Endodermal cell (in vitro differentiated cells): ENCODE data around the gene KCNMA1. TPM values are rescaled to one million over a fixed set of nuclear protein-coding genes. Genes with fewer than 3 reads are reported as not detected.

Experiments
- DNase-seq: peaks from one replicate; pipeline ENCODE4 v3.0.0-alpha.2; 2017
- H3K27ac ChIP-seq: 2 replicates; pipeline ENCODE4 v1.5.1; 2013; ENCODE audit warnings: mild to moderate bottlenecking, low read depth, low read length, moderate library complexity
- H3K27me3 ChIP-seq: 2 replicates; pipeline ENCODE4 v1.6.1; 2013; ENCODE audit warnings: mild to moderate bottlenecking, low read length, moderate library complexity; ENCODE audit not compliant: insufficient read depth, control insufficient read depth, poor library complexity, severe bottlenecking
- H3K36me3 ChIP-seq: 2 replicates; pipeline ENCODE4 v1.7.0; 2013; ENCODE audit warnings: mild to moderate bottlenecking, low read length, moderate library complexity; ENCODE audit not compliant: control insufficient read depth, insufficient read depth
- H3K4me1 ChIP-seq: one replicate; pipeline ENCODE4 v1.7.0; 2013; ENCODE audit warnings: low read length; ENCODE audit not compliant: control insufficient read depth, insufficient read depth
- H3K4me3 ChIP-seq: 2 replicates; pipeline ENCODE4 v1.5.1; 2013; ENCODE audit warnings: mild to moderate bottlenecking, low read length, moderate library complexity
- H3K9ac ChIP-seq: 2 replicates; pipeline ENCODE4 v1.6.1; 2013; ENCODE audit warnings: mild to moderate bottlenecking, low read length, moderate library complexity; ENCODE audit not compliant: poor library complexity, severe bottlenecking; ENCODE audit errors: extremely low read depth
- H3K9me3 ChIP-seq: 2 replicates; pipeline ENCODE4 v1.6.1; 2013; ENCODE audit warnings: mild to moderate bottlenecking, low read length, moderate library complexity; ENCODE audit not compliant: control insufficient read depth
- H3K27ac Mint-ChIP-seq: 2 replicates; pipeline ENCODE4 v1.8.0; 2020; ENCODE audit warnings: mixed read lengths
- H3K27me3 Mint-ChIP-seq: 2 replicates; pipeline ENCODE4 v1.8.0; 2021; ENCODE audit warnings: mild to moderate bottlenecking, mixed read lengths; ENCODE audit not compliant: insufficient read depth
- H3K36me3 Mint-ChIP-seq: 2 replicates; pipeline ENCODE4 v1.8.0; 2020; ENCODE audit warnings: low read depth, mixed read lengths
- H3K4me1 Mint-ChIP-seq: 2 replicates; pipeline ENCODE4 v1.8.0; 2020; ENCODE audit warnings: mixed read lengths
- H3K4me3 Mint-ChIP-seq: 2 replicates; pipeline ENCODE4 v1.8.0; 2020; ENCODE audit warnings: mild to moderate bottlenecking, moderate library complexity, mixed read lengths
- H3K9me3 Mint-ChIP-seq: 2 replicates; pipeline ENCODE4 v1.8.0; 2020; ENCODE audit warnings: mild to moderate bottlenecking, mixed read lengths
- CTCF ChIP-seq: fragments of 200-600 bp; sonication (generic); conservative IDR thresholded peaks from 2 replicates; pipeline ENCODE4 v1.5.0; 2021; ENCODE audit warnings: antibody characterized with exemption, mild to moderate bottlenecking
- WGBS, 2 experiments: methylation state at CpG; one replicate each; pipeline versions ENCODE4 v1.1.5 to v1.1.7; 2013; ENCODE audit warnings: missing lambda C conversion rate in 2 of 2, mixed read lengths in 1 of 2; ENCODE audit not compliant: insufficient coverage in 1 of 2, insufficient read length in 1 of 2; 5-methylcytosine and 5-hydroxymethylcytosine counted together
- total RNA-seq, 2 donors: library from RNA; stranded (reverse); fragmentation: NEBNext Ultra II Directional in 1 of 2; extraction: Animal tissue kit (Norgen Biotek cat#: 25700) in 1 of 2; gene quantifications; 2 replicates in 1 of 2; 3 replicates in 1 of 2; pipeline ENCODE4 v1.2.1, GENCODE V29; 2021

Gene KCNMA1
- total RNA-seq, 2 donors from 2014 or later = 0.55 to 1.3 TPM

GRCh38 chr10:77151408-77151807 lies 486.2 kb downstream of the KCNMA1 start:
- Mint-ChIP-seq H3K4me1 (peaks cover 11% of the 10 kb centered on the region), H3K36me3 (no peaks in the 10 kb centered on the region), H3K4me3 (no peak overlapping the region), H3K9me3 (no peaks in the 10 kb centered on the region), H3K27ac (no peak overlapping the region), H3K27me3 (peaks cover 8% of the 10 kb centered on the region)
- 80 to 91% methylated on average over 1 of the region's 1 CpG for WGBS, 2 experiments
- H3K27me3 ChIP-seq = peaks cover 12% of the 10 kb centered on the region
- no peak overlapping the region for H3K27ac ChIP-seq
- no peak for TF ChIP-seq CTCF
- no peak overlapping the region for H3K4me3 ChIP-seq
- H3K4me1 ChIP-seq = peaks cover 2% of the 10 kb centered on the region
- no peak overlapping the region for H3K9ac ChIP-seq
- DNase-seq = no peak
- no peaks in the 10 kb centered on the region for H3K36me3 ChIP-seq
- H3K9me3 ChIP-seq = no peaks in the 10 kb centered on the region

GRCh38 chr10:77149706-77150105 lies 487.9 kb downstream of the KCNMA1 start:
- H3K4me1 Mint-ChIP-seq = peaks cover 9% of the 10 kb centered on the region
- H3K9me3 Mint-ChIP-seq = no peaks in the 10 kb centered on the region
- H3K27ac Mint-ChIP-seq = no peak overlapping the region
- TF ChIP-seq CTCF = no peak
- H3K4me3 Mint-ChIP-seq = no peak overlapping the region
- no peak for DNase-seq
- no peak overlapping the region for H3K27ac ChIP-seq
- peaks cover 8% of the 10 kb centered on the region for H3K27me3 Mint-ChIP-seq
- no peaks in the 10 kb centered on the region for H3K36me3 Mint-ChIP-seq
- no peak overlapping the region for H3K9ac ChIP-seq
- H3K9me3 ChIP-seq = no peaks in the 10 kb centered on the region
- no peaks in the 10 kb centered on the region for H3K4me1 ChIP-seq
- 80 to 93% methylated on average over 1 of the region's 2 CpGs for WGBS, 2 experiments
- peaks cover 12% of the 10 kb centered on the region for H3K27me3 ChIP-seq
- H3K36me3 ChIP-seq = no peaks in the 10 kb centered on the region
- no peak overlapping the region for H3K4me3 ChIP-seq

GRCh38 chr10:77149001-77149400 lies 488.6 kb downstream of the KCNMA1 start:
- no peak for DNase-seq
- WGBS, 2 experiments = 72 to 76% methylated on average over 4 of the region's 4 CpGs
- H3K4me3 Mint-ChIP-seq = no peak overlapping the region
- peaks cover 9% of the 10 kb centered on the region for H3K4me1 Mint-ChIP-seq
- Histone ChIP-seq H3K27me3 (peaks cover 12% of the 10 kb centered on the region), H3K36me3 (no peaks in the 10 kb centered on the region), H3K9me3 (no peaks in the 10 kb centered on the region), H3K4me1 (no peaks in the 10 kb centered on the region), H3K9ac (no peak overlapping the region), H3K27ac (no peak overlapping the region), H3K4me3 (no peak overlapping the region)
- no peak for TF ChIP-seq CTCF
- H3K36me3 Mint-ChIP-seq = no peaks in the 10 kb centered on the region
- H3K9me3 Mint-ChIP-seq = no peaks in the 10 kb centered on the region
- H3K27ac Mint-ChIP-seq = no peak overlapping the region
- H3K27me3 Mint-ChIP-seq = peaks cover 8% of the 10 kb centered on the region
